ENCODE measurements around the gene LUZP2.

The LUZP2 gene

GRCh38 chr11:24903555-24903954, 406.7 kb downstream of the LUZP2 start:
- Histone ChIP-seq H4K8ac (ENCODE audit: low read depth, low read length) (no peak overlapping the region), H3K4ac (ENCODE audit: low read depth, low read length) (no peak overlapping the region), H3K4me2 (ENCODE audit: low read length) (no peak overlapping the region), H2BK15ac (replicated peaks; ENCODE audit: low read depth) (no peak overlapping the region), H3K36me3 (ENCODE audit: control insufficient read depth, insufficient read depth, low read length) (no peaks in the 10 kb centered on the region), H3K4me1 (ENCODE audit: control insufficient read depth, low read depth, low read length) (no peaks in the 10 kb centered on the region), H3K27me3 (ENCODE audit: insufficient read depth, low read length, poor library complexity) (no peaks in the 10 kb centered on the region), H2BK120ac (ENCODE audit: low read depth, low read length) (no peak overlapping the region), H4K5ac (ENCODE audit: low read length) (no peak overlapping the region), H3K23ac (ENCODE audit: low read length) (no peak overlapping the region), H3K79me1 (ENCODE audit: low read length) (no peaks in the 10 kb centered on the region), H3K9ac (ENCODE audit: low read length) (no peak overlapping the region), H2BK5ac (ENCODE audit: low read length) (no peak overlapping the region), H3K18ac (ENCODE audit: low read length) (no peak overlapping the region), H3K27ac (ENCODE audit: low read depth, low read length) (no peak overlapping the region), H3K4me3 (ENCODE audit: low read length) (no peak overlapping the region), H3K79me2 (ENCODE audit: control insufficient read depth, insufficient read depth, low read length) (no peaks in the 10 kb centered on the region), H3K56ac (ENCODE audit: low read length) (no peak overlapping the region), H2AK5ac (ENCODE audit: low read length) (no peak overlapping the region)
- no peak for DNase-seq
- no CpG with 5 or more reads among the region's 2 CpGs for WGBS (ENCODE audit: extremely low coverage, insufficient coverage, low lambda C conversion rate)

- Histone ChIP-seq H3K79me2 (ENCODE audit: control insufficient read depth, insufficient read depth, low read length) (no peaks in the 10 kb centered on the region), H3K4me1 (ENCODE audit: control insufficient read depth, low read depth, low read length) (no peaks in the 10 kb centered on the region), H3K27ac (ENCODE audit: low read depth, low read length) (no peak overlapping the region), H4K5ac (ENCODE audit: low read length) (no peak overlapping the region), H2BK120ac (ENCODE audit: low read depth, low read length) (no peak overlapping the region), H3K27me3 (ENCODE audit: insufficient read depth, low read length, poor library complexity) (no peaks in the 10 kb centered on the region), H3K18ac (ENCODE audit: low read length) (no peak overlapping the region), H3K4me3 (ENCODE audit: low read length) (no peak overlapping the region), H3K4me2 (ENCODE audit: low read length) (no peak overlapping the region), H3K4ac (ENCODE audit: low read depth, low read length) (no peak overlapping the region), H3K36me3 (ENCODE audit: control insufficient read depth, insufficient read depth, low read length) (no peaks in the 10 kb centered on the region), H3K79me1 (ENCODE audit: low read length) (no peaks in the 10 kb centered on the region), H3K23ac (ENCODE audit: low read length) (no peak overlapping the region), H2AK5ac (ENCODE audit: low read length) (no peak overlapping the region), H3K56ac (ENCODE audit: low read length) (no peak overlapping the region), H2BK5ac (ENCODE audit: low read length) (no peak overlapping the region), H3K9ac (ENCODE audit: low read length) (no peak overlapping the region), H2BK15ac (replicated peaks; ENCODE audit: low read depth) (no peak overlapping the region), H4K8ac (ENCODE audit: low read depth, low read length) (no peak overlapping the region)
- WGBS (ENCODE audit: extremely low coverage, insufficient coverage, low lambda C conversion rate): no CpG with 5 or more reads among the region's 1 CpG
- DNase-seq: no peak
Observed at GRCh38 chr11:24925091-24925490, 428.2 kb downstream of the LUZP2 start.

- Histone ChIP-seq H3K79me2 (ENCODE audit: control insufficient read depth, insufficient read depth, low read length) (no peaks in the 10 kb centered on the region), H4K8ac (ENCODE audit: low read depth, low read length) (no peak overlapping the region), H3K4me2 (ENCODE audit: low read length) (no peak overlapping the region), H3K4me3 (ENCODE audit: low read length) (no peak overlapping the region), H2BK5ac (ENCODE audit: low read length) (no peak overlapping the region), H3K27ac (ENCODE audit: low read depth, low read length) (no peak overlapping the region), H2BK120ac (ENCODE audit: low read depth, low read length) (no peak overlapping the region), H2AK5ac (ENCODE audit: low read length) (no peak overlapping the region), H3K27me3 (ENCODE audit: insufficient read depth, low read length, poor library complexity) (no peaks in the 10 kb centered on the region), H3K4me1 (ENCODE audit: control insufficient read depth, low read depth, low read length) (no peaks in the 10 kb centered on the region), H3K79me1 (ENCODE audit: low read length) (no peaks in the 10 kb centered on the region), H3K56ac (ENCODE audit: low read length) (no peak overlapping the region), H2BK15ac (replicated peaks; ENCODE audit: low read depth) (no peak overlapping the region), H3K4ac (ENCODE audit: low read depth, low read length) (no peak overlapping the region), H3K18ac (ENCODE audit: low read length) (no peak overlapping the region), H3K9ac (ENCODE audit: low read length) (no peak overlapping the region), H3K23ac (ENCODE audit: low read length) (no peak overlapping the region), H4K5ac (ENCODE audit: low read length) (no peak overlapping the region), H3K36me3 (ENCODE audit: control insufficient read depth, insufficient read depth, low read length) (no peaks in the 10 kb centered on the region)
- DNase-seq: no peak
- WGBS (ENCODE audit: extremely low coverage, insufficient coverage, low lambda C conversion rate): no CpG with 5 or more reads among the region's 9 CpGs
Observed at GRCh38 chr11:24932110-24933000, 435.5 kb downstream of the LUZP2 start.

GRCh38 chr11:24934733-24935439, 438.0 kb downstream of the LUZP2 start:
- Histone ChIP-seq H4K8ac (ENCODE audit: low read depth, low read length) (no peak overlapping the region), H4K5ac (ENCODE audit: low read length) (no peak overlapping the region), H3K23ac (ENCODE audit: low read length) (no peak overlapping the region), H3K4me3 (ENCODE audit: low read length) (no peak overlapping the region), H3K9ac (ENCODE audit: low read length) (no peak overlapping the region), H3K27ac (ENCODE audit: low read depth, low read length) (no peak overlapping the region), H3K4ac (ENCODE audit: low read depth, low read length) (no peak overlapping the region), H2BK15ac (replicated peaks; ENCODE audit: low read depth) (no peak overlapping the region), H3K27me3 (ENCODE audit: insufficient read depth, low read length, poor library complexity) (no peaks in the 10 kb centered on the region), H2BK120ac (ENCODE audit: low read depth, low read length) (no peak overlapping the region), H2BK5ac (ENCODE audit: low read length) (no peak overlapping the region), H3K4me2 (ENCODE audit: low read length) (no peak overlapping the region), H3K4me1 (ENCODE audit: control insufficient read depth, low read depth, low read length) (no peaks in the 10 kb centered on the region), H2AK5ac (ENCODE audit: low read length) (no peak overlapping the region), H3K79me2 (ENCODE audit: control insufficient read depth, insufficient read depth, low read length) (no peaks in the 10 kb centered on the region), H3K56ac (ENCODE audit: low read length) (no peak overlapping the region), H3K36me3 (ENCODE audit: control insufficient read depth, insufficient read depth, low read length) (no peaks in the 10 kb centered on the region), H3K79me1 (ENCODE audit: low read length) (no peaks in the 10 kb centered on the region), H3K18ac (ENCODE audit: low read length) (no peak overlapping the region)
- peak; percentile 10 for DNase-seq
- WGBS (ENCODE audit: extremely low coverage, insufficient coverage, low lambda C conversion rate): no CpG with 5 or more reads among the region's 1 CpG

GRCh38 chr11:24944891-24945290, 448.0 kb downstream of the LUZP2 start:
- H3K18ac ChIP-seq (ENCODE audit: low read length): no peak overlapping the region
- H3K56ac ChIP-seq (ENCODE audit: low read length): no peak overlapping the region
- no peak overlapping the region for H4K5ac ChIP-seq (ENCODE audit: low read length)
- DNase-seq: no peak
- no peak overlapping the region for H2BK5ac ChIP-seq (ENCODE audit: low read length)
- no peaks in the 10 kb centered on the region for H3K27me3 ChIP-seq (ENCODE audit: insufficient read depth, low read length, poor library complexity)
- H3K4ac ChIP-seq (ENCODE audit: low read depth, low read length): no peak overlapping the region
- H3K4me1 ChIP-seq (ENCODE audit: control insufficient read depth, low read depth, low read length): no peaks in the 10 kb centered on the region
- H2BK120ac ChIP-seq (ENCODE audit: low read depth, low read length): no peak overlapping the region
- no peak overlapping the region for H3K4me3 ChIP-seq (ENCODE audit: low read length)
- no peak overlapping the region for H3K9ac ChIP-seq (ENCODE audit: low read length)
- H2BK15ac ChIP-seq (replicated peaks; ENCODE audit: low read depth): no peak overlapping the region
- no peaks in the 10 kb centered on the region for H3K79me1 ChIP-seq (ENCODE audit: low read length)
- no peak overlapping the region for H4K8ac ChIP-seq (ENCODE audit: low read depth, low read length)
- no peak overlapping the region for H3K27ac ChIP-seq (ENCODE audit: low read depth, low read length)
- no peaks in the 10 kb centered on the region for H3K36me3 ChIP-seq (ENCODE audit: control insufficient read depth, insufficient read depth, low read length)
- H3K4me2 ChIP-seq (ENCODE audit: low read length): no peak overlapping the region
- H2AK5ac ChIP-seq (ENCODE audit: low read length): no peak overlapping the region
- H3K23ac ChIP-seq (ENCODE audit: low read length): no peak overlapping the region
- no CpG with 5 or more reads among the region's 3 CpGs for WGBS (ENCODE audit: extremely low coverage, insufficient coverage, low lambda C conversion rate)
- no peaks in the 10 kb centered on the region for H3K79me2 ChIP-seq (ENCODE audit: control insufficient read depth, insufficient read depth, low read length)

Measured in mesendoderm (in vitro differentiated cells).